ENCODE measurements around the gene PLCXD1.

GRCh38 chrX:295136-295535, 14.0 kb downstream of the PLCXD1 start:
- TF ChIP-seq ZNF644 (tag; IDR thresholded peaks at IDR 0.05; ENCODE audit: low read depth) (no peak), FOS (IDR thresholded peaks at IDR 0.05; ENCODE audit: extremely low read depth, insufficient read length) (no peak), CTCF (IDR thresholded peaks at IDR 0.05 in 2 of 3, conservative IDR thresholded peaks at IDR 0.05 in 1 of 3; ENCODE audit: insufficient read depth in 2 of 3, low read depth in 1 of 3, low read length in 3 of 3) (no peak), KDM1A (IDR thresholded peaks at IDR 0.05) (no peak), RFX5 (IDR thresholded peaks at IDR 0.05; ENCODE audit: low read depth, low read length) (no peak), SMARCB1 (IDR thresholded peaks at IDR 0.05; ENCODE audit: insufficient read length, low read depth) (no peak), HMGXB4 (CRISPR knock-in tag; IDR thresholded peaks at IDR 0.05) (no peak), ZC3H11A (IDR thresholded peaks at IDR 0.05; ENCODE audit: low read depth, low read length) (no peak), ATF1 (CRISPR knock-in tag; IDR thresholded peaks at IDR 0.05) (no peak), ATF1 (tag; IDR thresholded peaks at IDR 0.05) (no peak), ERF (CRISPR knock-in tag; IDR thresholded peaks at IDR 0.05) (no peak), HDAC1 (IDR thresholded peaks at IDR 0.05) (no peak)
